Activated CD4-positive, alpha-beta T cell treated with anti-CD3 and anti-CD28 coated beads, Interleukin-2, amount 50 U/mL, for 24 hours (primary cell): Measurements from ENCODE around the gene CDH12.

Experiments used
- DNase-seq, 2 donors: peaks; one replicate each; pipeline ENCODE4 v3.0.0-alpha.2; 2020; ENCODE audit warnings: low read depth in 1 of 2, low spot score in 1 of 2

CDH12 gene

GRCh38 chr5:21847300-21847699 is 1005.8 kb downstream of the CDH12 start:
- no peak for DNase-seq

GRCh38 chr5:21844960-21845359 is 1008.2 kb downstream of the CDH12 start:
- no peak for DNase-seq

GRCh38 chr5:21834863-21835262 is 1018.3 kb downstream of the CDH12 start:
- no peak for DNase-seq

GRCh38 chr5:21831145-21831787 is 1021.9 kb downstream of the CDH12 start:
- no peak for DNase-seq

GRCh38 chr5:21826884-21827283 is 1026.3 kb downstream of the CDH12 start:
- DNase-seq = no peak

GRCh38 chr5:21823588-21823987 is 1029.6 kb downstream of the CDH12 start:
- DNase-seq = no peak

GRCh38 chr5:21823076-21823574 is 1030.0 kb downstream of the CDH12 start:
- DNase-seq = no peak

GRCh38 chr5:21820527-21820926 is 1032.6 kb downstream of the CDH12 start:
- DNase-seq = no peak

- no peak for DNase-seq
These were observed 1034.8 kb downstream of the CDH12 start for GRCh38 chr5:21818370-21818720.

- no peak for DNase-seq
These were observed 1035.3 kb downstream of the CDH12 start for GRCh38 chr5:21817668-21818369.

GRCh38 chr5:21810737-21811316 is 1042.3 kb downstream of the CDH12 start:
- DNase-seq = no peak

- no peak for DNase-seq
These were observed 1043.5 kb downstream of the CDH12 start for GRCh38 chr5:21809611-21810010.

- DNase-seq = no peak
These were observed 1045.2 kb downstream of the CDH12 start for GRCh38 chr5:21807953-21808352.

- DNase-seq = no peak
These were observed 1046.2 kb downstream of the CDH12 start for GRCh38 chr5:21806943-21807342.

- DNase-seq = no peak
These were observed 1046.9 kb downstream of the CDH12 start for GRCh38 chr5:21806271-21806670.

- no peak for DNase-seq
These were observed 1050.2 kb downstream of the CDH12 start for GRCh38 chr5:21802869-21803490.

- no peak for DNase-seq
These were observed 1051.0 kb downstream of the CDH12 start for GRCh38 chr5:21802100-21802499.

GRCh38 chr5:21792748-21793147 is 1060.4 kb downstream of the CDH12 start:
- no peak for DNase-seq

GRCh38 chr5:21791304-21791703 is 1061.8 kb downstream of the CDH12 start:
- no peak for DNase-seq

- DNase-seq = no peak
These were observed 1068.7 kb downstream of the CDH12 start for GRCh38 chr5:21784487-21784886.

- DNase-seq = no peak
These were observed 1070.0 kb downstream of the CDH12 start for GRCh38 chr5:21783074-21783679.

GRCh38 chr5:21776466-21776865 is 1076.7 kb downstream of the CDH12 start:
- no peak for DNase-seq
